DND-41 (cell line): Measurements from ENCODE around the gene CCL11.

Experiments used
- ATAC-seq: fragments of 200-7000 bp; cut with Tn5 transposase; 3 replicates; pipeline ENCODE4 v1.9.1; 2021; ENCODE audit warnings: low read depth; ENCODE audit not compliant: insufficient read depth
- DNase-seq: peaks from one replicate; pipeline ENCODE4 v3.0.0-alpha.2; 2020
- H2AFZ ChIP-seq: 2 replicates; pipeline ENCODE4 v1.6.0; 2012; ENCODE audit warnings: low read depth, low read length
- H3K27ac ChIP-seq: 2 replicates; pipeline ENCODE4 v1.5.1; 2012; ENCODE audit warnings: low read length, inconsistent platforms
- H3K27me3 ChIP-seq: fragments of 200-600 bp; sonication (generic); 2 replicates; pipeline ENCODE4 v1.6.0; 2012; ENCODE audit warnings: low read length, mild to moderate bottlenecking, inconsistent platforms; ENCODE audit not compliant: insufficient read depth, poor library complexity
- H3K36me3 ChIP-seq: 2 replicates; pipeline ENCODE4 v1.5.1; 2012; ENCODE audit warnings: low read length, inconsistent platforms; ENCODE audit not compliant: insufficient read depth
- H3K4me1 ChIP-seq: 2 replicates; pipeline ENCODE4 v1.5.1; 2012; ENCODE audit warnings: mild to moderate bottlenecking, low read length; ENCODE audit not compliant: insufficient read depth
- H3K4me2 ChIP-seq: 2 replicates; pipeline ENCODE4 v1.6.0; 2012; ENCODE audit warnings: mild to moderate bottlenecking, moderate library complexity, low read length, inconsistent platforms; ENCODE audit not compliant: insufficient read depth
- H3K4me3 ChIP-seq, 2 experiments: fragments of 200-600 bp in 1 of 2; shearing (Covaris generic) in 1 of 2; 2 replicates each; pipeline ENCODE4 v1.5.1; 2012 to 2016; ENCODE audit warnings: inconsistent platforms in 2 of 2, low read length in 2 of 2, mild to moderate bottlenecking in 2 of 2, low read depth in 1 of 2, moderate library complexity in 1 of 2
- H3K79me2 ChIP-seq: 2 replicates; pipeline ENCODE4 v1.6.0; 2012; ENCODE audit warnings: low read length, inconsistent platforms; ENCODE audit not compliant: insufficient read depth
- H3K9ac ChIP-seq: 2 replicates; pipeline ENCODE4 v1.6.0; 2012; ENCODE audit warnings: low read depth, mild to moderate bottlenecking, inconsistent platforms, low read length, moderate library complexity
- H3K9me3 ChIP-seq: 2 replicates; pipeline ENCODE4 v1.5.1; 2012; ENCODE audit warnings: low read length, moderate library complexity, mild to moderate bottlenecking, inconsistent platforms; ENCODE audit not compliant: insufficient read depth, severe bottlenecking
- H4K20me1 ChIP-seq: 2 replicates; pipeline ENCODE4 v1.6.0; 2012; ENCODE audit warnings: low read length; ENCODE audit not compliant: insufficient read depth
- EZH2 ChIP-seq: IDR thresholded peaks from 3 replicates; pipeline ENCODE4 v1.6.1; 2012; ENCODE audit warnings: borderline replicate concordance, low read depth, mild to moderate bottlenecking, moderate library complexity, low read length, inconsistent platforms; ENCODE audit not compliant: severe bottlenecking
- TF ChIP-seq, protein P1 (sequence below): IDR thresholded peaks from 2 replicates; pipeline ENCODE4 v1.5.1; 2012; ENCODE audit warnings: borderline replicate concordance, low read length, moderate library complexity, mild to moderate bottlenecking; ENCODE audit not compliant: poor library complexity, severe bottlenecking; ENCODE audit errors: extremely low read depth

The CCL11 gene

DNA sequence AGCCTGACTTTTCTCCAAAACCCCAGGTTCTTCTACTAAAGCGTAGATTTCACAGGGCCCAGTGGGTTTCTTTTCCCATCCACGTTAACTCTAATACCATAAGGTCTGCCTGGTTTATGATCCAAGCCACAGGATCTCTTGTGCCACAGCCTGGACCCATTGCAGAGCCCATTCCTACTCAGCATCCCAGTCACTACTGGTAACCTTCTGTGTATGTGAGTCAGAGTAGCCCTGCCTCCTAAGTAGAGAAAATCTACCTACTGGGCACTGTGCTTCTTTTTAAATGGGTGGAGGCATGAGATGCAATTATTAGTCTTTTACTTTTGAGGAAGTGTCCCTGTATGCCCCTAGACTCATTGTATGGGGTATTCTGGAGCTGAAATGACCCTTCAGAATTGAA is 13.5 kb downstream of the CCL11 start:
- DNase-seq (no peak), ATAC-seq (no peak)
- no peak for TF ChIP-seq EZH2
- TF ChIP-seq, protein P1, sequence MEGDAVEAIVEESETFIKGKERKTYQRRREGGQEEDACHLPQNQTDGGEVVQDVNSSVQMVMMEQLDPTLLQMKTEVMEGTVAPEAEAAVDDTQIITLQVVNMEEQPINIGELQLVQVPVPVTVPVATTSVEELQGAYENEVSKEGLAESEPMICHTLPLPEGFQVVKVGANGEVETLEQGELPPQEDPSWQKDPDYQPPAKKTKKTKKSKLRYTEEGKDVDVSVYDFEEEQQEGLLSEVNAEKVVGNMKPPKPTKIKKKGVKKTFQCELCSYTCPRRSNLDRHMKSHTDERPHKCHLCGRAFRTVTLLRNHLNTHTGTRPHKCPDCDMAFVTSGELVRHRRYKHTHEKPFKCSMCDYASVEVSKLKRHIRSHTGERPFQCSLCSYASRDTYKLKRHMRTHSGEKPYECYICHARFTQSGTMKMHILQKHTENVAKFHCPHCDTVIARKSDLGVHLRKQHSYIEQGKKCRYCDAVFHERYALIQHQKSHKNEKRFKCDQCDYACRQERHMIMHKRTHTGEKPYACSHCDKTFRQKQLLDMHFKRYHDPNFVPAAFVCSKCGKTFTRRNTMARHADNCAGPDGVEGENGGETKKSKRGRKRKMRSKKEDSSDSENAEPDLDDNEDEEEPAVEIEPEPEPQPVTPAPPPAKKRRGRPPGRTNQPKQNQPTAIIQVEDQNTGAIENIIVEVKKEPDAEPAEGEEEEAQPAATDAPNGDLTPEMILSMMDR = no peak
- Histone ChIP-seq H3K27me3 (no peaks in the 10 kb centered on the region), H3K4me1 (no peaks in the 10 kb centered on the region), H3K9ac (no peak overlapping the region), H3K79me2 (no peaks in the 10 kb centered on the region), H2AFZ (no peak overlapping the region), H3K9me3 (no peaks in the 10 kb centered on the region), H3K36me3 (no peaks in the 10 kb centered on the region), H3K4me3 (no peak overlapping the region), H3K27ac (no peak overlapping the region), H4K20me1 (no peaks in the 10 kb centered on the region), H3K4me2 (no peak overlapping the region)

DNA sequence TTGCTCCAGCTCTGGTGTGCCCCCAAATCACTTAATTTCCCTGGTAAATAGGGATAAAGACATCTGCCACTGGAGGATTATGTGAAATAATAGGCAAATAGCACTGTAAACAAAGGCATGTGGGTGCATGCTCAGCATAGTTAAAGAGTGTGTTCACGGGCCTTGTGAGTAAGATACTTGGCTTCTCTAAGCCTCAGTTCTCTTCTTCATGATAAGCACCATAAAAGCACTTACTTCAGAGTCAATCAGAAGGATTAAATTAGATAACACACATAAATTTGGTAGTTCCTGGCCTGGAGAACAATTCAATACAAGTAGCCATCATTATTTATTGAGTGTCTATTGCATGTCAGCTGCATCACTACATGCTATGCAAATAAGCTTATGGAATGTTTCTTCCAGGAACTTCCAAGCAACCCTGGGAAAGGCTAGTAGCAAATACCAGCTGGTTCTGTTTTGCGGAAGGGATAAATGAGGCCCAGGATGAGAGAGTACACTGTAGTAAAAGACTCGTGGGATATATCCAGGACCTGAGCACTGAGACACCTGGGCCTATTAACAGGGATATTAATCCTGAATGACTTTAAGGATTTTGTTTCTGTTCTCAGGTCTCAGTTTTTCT is 14.5 kb downstream of the CCL11 start:
- no peak overlapping the region for H3K4me3 ChIP-seq
- DNase-seq (no peak), ATAC-seq (no peak)
- no peaks in the 10 kb centered on the region for H3K9me3 ChIP-seq
- no peak overlapping the region for H3K4me2 ChIP-seq
- no peak for TF ChIP-seq EZH2
- TF ChIP-seq, protein P1 = no peak
- H3K79me2 ChIP-seq = no peaks in the 10 kb centered on the region
- no peak overlapping the region for H2AFZ ChIP-seq
- H3K9ac ChIP-seq = no peak overlapping the region
- H4K20me1 ChIP-seq = no peaks in the 10 kb centered on the region
- no peak overlapping the region for H3K27ac ChIP-seq
- no peaks in the 10 kb centered on the region for H3K36me3 ChIP-seq
- H3K27me3 ChIP-seq = no peaks in the 10 kb centered on the region
- no peaks in the 10 kb centered on the region for H3K4me1 ChIP-seq

DNA sequence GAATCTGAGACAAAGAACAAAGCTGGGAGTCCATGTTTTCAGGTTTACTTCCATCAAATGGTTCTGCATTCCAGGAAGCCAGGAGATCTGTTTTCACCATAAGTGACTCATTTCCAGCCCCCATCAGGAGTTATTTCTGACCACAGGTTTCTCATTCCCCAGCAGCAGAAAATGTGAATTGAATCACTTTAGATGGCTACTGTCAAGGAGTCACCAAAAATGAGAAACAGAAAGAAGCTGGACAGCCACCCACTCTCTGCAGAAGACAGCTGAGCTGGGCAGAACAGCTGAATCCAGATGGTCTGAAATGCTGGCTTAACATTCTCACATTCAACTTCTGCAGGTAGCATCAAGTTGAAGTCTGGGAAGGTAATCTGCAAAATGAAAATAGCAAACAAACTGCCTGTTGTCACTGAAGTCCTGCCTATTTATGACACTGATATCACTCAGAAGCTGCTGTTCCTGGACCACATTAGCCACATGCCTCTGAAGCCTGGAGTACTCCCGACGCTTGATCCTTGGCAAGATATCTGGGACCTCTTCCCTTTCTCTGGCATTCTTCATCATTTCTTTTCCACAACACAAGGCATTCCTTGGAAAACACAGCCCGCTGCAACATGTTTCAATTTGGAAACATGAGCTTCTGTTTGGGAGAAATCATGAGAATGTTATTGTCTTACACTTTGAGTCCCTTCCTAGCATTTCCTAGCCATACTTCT is 15.3 kb downstream of the CCL11 start:
- TF ChIP-seq EZH2 = no peak
- TF ChIP-seq, protein P1 = no peak
- Histone ChIP-seq H2AFZ (no peak overlapping the region), H3K79me2 (no peaks in the 10 kb centered on the region), H3K36me3 (no peaks in the 10 kb centered on the region), H3K4me3 (no peak overlapping the region), H3K4me1 (no peaks in the 10 kb centered on the region), H4K20me1 (no peaks in the 10 kb centered on the region), H3K9ac (no peak overlapping the region), H3K4me2 (no peak overlapping the region), H3K9me3 (no peaks in the 10 kb centered on the region), H3K27ac (no peak overlapping the region), H3K27me3 (no peaks in the 10 kb centered on the region)
- ATAC-seq (no peak), DNase-seq (no peak)
